Measurements from ENCODE around the gene RND2. TPM values are rescaled to one million over a fixed set of nuclear protein-coding genes. Genes with fewer than 3 reads are reported as not detected.

Gene RND2
- total and polyA plus RNA-seq, 2 of the 4 experiments (the other 2 are of a cell fraction), result 1.1 to 1.9 TPM

- no peak for TF ChIP-seq NFE2L2 (IDR thresholded peaks at IDR 0.05; ENCODE audit: low read depth, low read length)
Measured at GRCh38 chr17:43021741-43022512, 3.1 kb upstream of the RND2 start, which contains the start of gene VAT1 (continued).

- no peak for ATAC-seq (ENCODE audit: low read depth)
- H3K9ac ChIP-seq (ENCODE audit: low read depth, low read length), result no peak overlapping the region
Measured at GRCh38 chr17:43025290-43025657, 243 bp downstream of the RND2 start.

More at GRCh38 chr17:43025290-43025657, 243 bp downstream of the RND2 start:
- H3K14ac ChIP-seq (replicated peaks; ENCODE audit: low read depth, low read length), result no peak overlapping the region
- H2BK5ac ChIP-seq (ENCODE audit: low read depth, low read length, poor library complexity, severe bottlenecking), result no peak overlapping the region
- POLR2A ChIA-PET (ENCODE audit: unreplicated experiment), result no interaction called here
- no peak overlapping the region for H3K56ac ChIP-seq (ENCODE audit: extremely low read depth, insufficient read depth, low read length)
- H4K8ac ChIP-seq (ENCODE audit: low read depth in 2 of 2, low read length in 2 of 2), result peak overlapping the region in 1 of 2 experiments; percentile 37; a peak in 1 of 4 replicates
- no peak overlapping the region for H4K91ac ChIP-seq (ENCODE audit: insufficient read depth, low read depth, low read length)
- H3K9me1 ChIP-seq (ENCODE audit: insufficient read depth, low read length), result peaks cover under 1% of the 10 kb centered on the region
- peak overlapping the region; percentile 78 for H2AK9ac ChIP-seq (replicated peaks; ENCODE audit: low read depth, low read length, poor library complexity)
- peaks cover under 1 to 16% of the 10 kb centered on the region in 2 experiments; a peak in 3 of 4 replicates for H3K79me1 ChIP-seq (ENCODE audit: low read depth in 1 of 2, low read length in 2 of 2)
- H2AK5ac ChIP-seq (ENCODE audit: low read depth, low read length), result no peak overlapping the region
- H3K4me3 ChIP-seq (ENCODE audit: insufficient read depth, low read depth, low read length), result peak overlapping the region; percentile 42
- H2AFZ ChIP-seq (replicated peaks; ENCODE audit: low read length, poor library complexity), result peak overlapping the region; percentile 93
- CTCF ChIA-PET, result interaction anchor here (1.6 kb wide), 1 partner anchor 151 kb away, joined by 7 read pairs; no protein-coding TSS in a partner anchor
- H3K23ac ChIP-seq (ENCODE audit: low read depth, low read length), result peak overlapping the region; percentile 28; the same call in 1 of the 2 replicates
- in situ Hi-C loops (cut with MboI; ENCODE audit: low sequenced_read_pairs) (loop anchor here (5.0 kb wide), 1 partner anchor 147 kb away; the partner anchor contains the start of gene NBR1), dilution Hi-C loops (cut with HindIII; ENCODE audit: low sequenced_read_pairs, unreplicated experiment) (no loop called here), intact Hi-C loops (cut with micrococcal nuclease) (no loop called here)
- H3K4me1 ChIP-seq (ENCODE audit: control insufficient read depth, insufficient read depth, low read length), result peaks cover 5% of the 10 kb centered on the region; the same call in 1 of the 2 replicates
- no peak overlapping the region for H2BK20ac ChIP-seq (ENCODE audit: low read depth, low read length)
- H3K9me3 ChIP-seq (ENCODE audit: control insufficient read depth, insufficient read depth, low read length), result no peaks in the 10 kb centered on the region
- H3K18ac ChIP-seq (ENCODE audit: low read depth, low read length), result no peak overlapping the region
- H3K36me3 ChIP-seq (ENCODE audit: control insufficient read depth, insufficient read depth, low read length), result peaks cover 2% of the 10 kb centered on the region; the same call in 1 of the 2 replicates
- no peak overlapping the region for H2BK15ac ChIP-seq (ENCODE audit: low read depth, low read length)
- H4K20me1 ChIP-seq (ENCODE audit: insufficient read depth, low read length), result no peaks in the 10 kb centered on the region
- no peak for DNase-seq
- no TSS peak for BruUV-seq (replicated peaks)
- H3K27ac ChIP-seq (ENCODE audit: insufficient read depth, low read length), result no peak overlapping the region
- H4K5ac ChIP-seq (ENCODE audit: low read depth, low read length), result no peak overlapping the region
- H2BK120ac ChIP-seq (ENCODE audit: low read depth, low read length), result no peak overlapping the region
- no peak overlapping the region for H3K4ac ChIP-seq (ENCODE audit: low read depth, low read length)
- peaks cover 4% of the 10 kb centered on the region; the same call in 1 of the 2 replicates for H3K27me3 ChIP-seq (ENCODE audit: control insufficient read depth, insufficient read depth, low read length)
- 7% methylated on average over 19 of the region's 27 CpGs; no CpG with 5 or more reads in 1 of the 2 experiments for WGBS, 2 experiments (ENCODE audit: extremely low coverage in 2 of 2, insufficient read length in 1 of 2)
- TF ChIP-seq RFX5 (IDR thresholded peaks at IDR 0.05; ENCODE audit: low read depth, low read length) (no peak), USF2 (IDR thresholded peaks at IDR 0.05; ENCODE audit: low read depth, low read length) (no peak), MXI1 (IDR thresholded peaks at IDR 0.05; ENCODE audit: borderline replicate concordance, low read depth, low read length) (no peak), NFE2L2 (IDR thresholded peaks at IDR 0.05; ENCODE audit: low read depth, low read length) (no peak), SMC3 (IDR thresholded peaks at IDR 0.05; ENCODE audit: low read depth, low read length) (no peak), FOS (IDR thresholded peaks at IDR 0.05; ENCODE audit: low read depth, low read length) (no peak), CEBPB (IDR thresholded peaks at IDR 0.05; ENCODE audit: low read depth, low read length) (no peak), CTCF (conservative IDR thresholded peaks at IDR 0.05; ENCODE audit: low read depth, low read length) (no peak), RAD21 (IDR thresholded peaks at IDR 0.05; ENCODE audit: low read length) (no peak), MAFK (IDR thresholded peaks at IDR 0.05; ENCODE audit: low read depth, low read length) (no peak), BHLHE40 (IDR thresholded peaks at IDR 0.05; ENCODE audit: low read depth, low read length) (no peak)
- peak overlapping the region; percentile 46; the same call in 1 of the 2 replicates for H3K4me2 ChIP-seq (ENCODE audit: low read depth, low read length)

Measured in IMR-90 (cell line).